ENCODE measurements around the gene STK11.

GRCh38 chr19:1220477-1220930 lies 14.9 kb downstream of the STK11 start:
- peak in 1 of 3 donors; percentile 27 for TF ChIP-seq POLR2AphosphoS5 (IDR thresholded peaks at IDR 0.05)
- TF ChIP-seq POLR2A (IDR thresholded peaks at IDR 0.05), result no peak
- TF ChIP-seq, protein P1, sequence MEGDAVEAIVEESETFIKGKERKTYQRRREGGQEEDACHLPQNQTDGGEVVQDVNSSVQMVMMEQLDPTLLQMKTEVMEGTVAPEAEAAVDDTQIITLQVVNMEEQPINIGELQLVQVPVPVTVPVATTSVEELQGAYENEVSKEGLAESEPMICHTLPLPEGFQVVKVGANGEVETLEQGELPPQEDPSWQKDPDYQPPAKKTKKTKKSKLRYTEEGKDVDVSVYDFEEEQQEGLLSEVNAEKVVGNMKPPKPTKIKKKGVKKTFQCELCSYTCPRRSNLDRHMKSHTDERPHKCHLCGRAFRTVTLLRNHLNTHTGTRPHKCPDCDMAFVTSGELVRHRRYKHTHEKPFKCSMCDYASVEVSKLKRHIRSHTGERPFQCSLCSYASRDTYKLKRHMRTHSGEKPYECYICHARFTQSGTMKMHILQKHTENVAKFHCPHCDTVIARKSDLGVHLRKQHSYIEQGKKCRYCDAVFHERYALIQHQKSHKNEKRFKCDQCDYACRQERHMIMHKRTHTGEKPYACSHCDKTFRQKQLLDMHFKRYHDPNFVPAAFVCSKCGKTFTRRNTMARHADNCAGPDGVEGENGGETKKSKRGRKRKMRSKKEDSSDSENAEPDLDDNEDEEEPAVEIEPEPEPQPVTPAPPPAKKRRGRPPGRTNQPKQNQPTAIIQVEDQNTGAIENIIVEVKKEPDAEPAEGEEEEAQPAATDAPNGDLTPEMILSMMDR (IDR thresholded peaks at IDR 0.05 in 8 of 11, conservative IDR thresholded peaks at IDR 0.05 in 3 of 11), result no peak
